ENCODE measurements around the gene DPP10.

GRCh38 chr2:114786901-114787300, 344.5 kb downstream of the DPP10 start:
- TF ChIP-seq, protein P1, sequence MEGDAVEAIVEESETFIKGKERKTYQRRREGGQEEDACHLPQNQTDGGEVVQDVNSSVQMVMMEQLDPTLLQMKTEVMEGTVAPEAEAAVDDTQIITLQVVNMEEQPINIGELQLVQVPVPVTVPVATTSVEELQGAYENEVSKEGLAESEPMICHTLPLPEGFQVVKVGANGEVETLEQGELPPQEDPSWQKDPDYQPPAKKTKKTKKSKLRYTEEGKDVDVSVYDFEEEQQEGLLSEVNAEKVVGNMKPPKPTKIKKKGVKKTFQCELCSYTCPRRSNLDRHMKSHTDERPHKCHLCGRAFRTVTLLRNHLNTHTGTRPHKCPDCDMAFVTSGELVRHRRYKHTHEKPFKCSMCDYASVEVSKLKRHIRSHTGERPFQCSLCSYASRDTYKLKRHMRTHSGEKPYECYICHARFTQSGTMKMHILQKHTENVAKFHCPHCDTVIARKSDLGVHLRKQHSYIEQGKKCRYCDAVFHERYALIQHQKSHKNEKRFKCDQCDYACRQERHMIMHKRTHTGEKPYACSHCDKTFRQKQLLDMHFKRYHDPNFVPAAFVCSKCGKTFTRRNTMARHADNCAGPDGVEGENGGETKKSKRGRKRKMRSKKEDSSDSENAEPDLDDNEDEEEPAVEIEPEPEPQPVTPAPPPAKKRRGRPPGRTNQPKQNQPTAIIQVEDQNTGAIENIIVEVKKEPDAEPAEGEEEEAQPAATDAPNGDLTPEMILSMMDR (IDR thresholded peaks at IDR 0.05), result no peak
- TF ChIP-seq EZH2phosphoT487 (IDR thresholded peaks at IDR 0.05), result no peak
- no peak for TF ChIP-seq EZH2 (IDR thresholded peaks at IDR 0.05)

All from neural progenitor cell (in vitro differentiated cells).